Thoracic aorta (tissue), 2 donors: ENCODE measurements around the gene ST7. TPM values are rescaled to one million over a fixed set of nuclear protein-coding genes. Genes with fewer than 3 reads are reported as not detected.

Source experiments
- ATAC-seq: fragments of 150-250 bp; one replicate; pipeline ENCODE4 v1.8.0; 2017; ENCODE audit warnings: low read depth; ENCODE audit not compliant: insufficient number of reproducible peaks, low FRiP score
- DNase-seq: peaks from one replicate; pipeline ENCODE4 v3.0.0-alpha.2; 2020; ENCODE audit warnings: low spot score
- H3K27ac ChIP-seq, 2 donors: fragments of 200-600 bp; sonication (generic); 1 replicate in 1 of 2; 2 replicates in 1 of 2; pipeline ENCODE4 v1.5.1; 2016; ENCODE audit warnings: mild to moderate bottlenecking in 2 of 2, moderate library complexity in 2 of 2
- H3K27me3 ChIP-seq: fragments of 200-600 bp; sonication (generic); replicated peaks from 2 replicates; pipeline ENCODE4 v1.6.0; 2016; ENCODE audit warnings: mild to moderate bottlenecking; ENCODE audit not compliant: insufficient read depth
- H3K36me3 ChIP-seq: fragments of 200-600 bp; sonication (generic); one replicate; pipeline ENCODE4 v1.5.1; 2016
- H3K4me1 ChIP-seq, 2 donors: fragments of 200-600 bp; sonication (generic); 1 replicate in 1 of 2; 2 replicates in 1 of 2; pipeline versions ENCODE4 v1.5.1 to v1.6.0; 2016; ENCODE audit warnings: low read depth in 2 of 2, mild to moderate bottlenecking in 1 of 2; ENCODE audit not compliant: control insufficient read depth in 1 of 2
- H3K4me3 ChIP-seq: fragments of 200-600 bp; sonication (generic); 2 replicates; pipeline ENCODE4 v1.5.1; 2016; ENCODE audit warnings: mild to moderate bottlenecking
- H3K9me3 ChIP-seq: fragments of 200-600 bp; sonication (generic); 2 replicates; pipeline ENCODE4 v1.5.1; 2016
- total RNA-seq, 2 donors: library from RNA; depleted of rRNA; stranded (reverse); fragments of >200 nt; gene quantifications; one replicate each; pipeline versions ENCODE4 v1.1.0 to v1.2.3, GENCODE V29; 2016
- TF ChIP-seq, protein P1 (sequence below): fragments of 200-600 bp; sonication (generic); IDR thresholded peaks from one replicate; pipeline ENCODE4 v1.5.1; 2019; ENCODE audit warnings: antibody characterized with exemption

Gene ST7
- total RNA-seq, 2 donors from 2014 or later: 29.8 to 56.2 TPM

DNA sequence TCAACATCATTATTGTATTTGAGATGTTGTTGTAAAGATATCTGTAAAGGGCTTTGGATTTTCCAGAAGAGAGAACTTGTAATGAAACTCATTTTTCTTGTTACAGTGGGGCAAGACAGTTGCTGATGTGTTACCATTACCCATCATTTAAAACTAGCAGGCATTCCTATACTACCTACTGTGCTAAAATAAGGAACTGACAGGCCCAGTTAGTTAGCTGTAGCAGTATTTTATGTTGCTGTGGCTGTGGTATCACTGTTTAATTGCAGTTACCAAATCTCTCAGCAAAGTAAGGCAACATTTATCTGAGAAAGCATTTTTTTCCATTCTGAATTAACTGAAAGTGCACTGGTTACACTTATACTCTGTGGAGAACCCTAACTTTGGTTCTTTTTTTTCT is 9.9 kb downstream of the ST7 start:
- ATAC-seq (no peak), DNase-seq (no peak)
- H3K4me3 ChIP-seq: no peak overlapping the region
- H3K4me1 ChIP-seq: peaks cover 0 to under 1% of the 10 kb centered on the region in 2 donors
- H3K36me3 ChIP-seq: no peaks in the 10 kb centered on the region
- H3K9me3 ChIP-seq: no peaks in the 10 kb centered on the region
- H3K27me3 ChIP-seq: no peaks in the 10 kb centered on the region
- TF ChIP-seq, protein P1, sequence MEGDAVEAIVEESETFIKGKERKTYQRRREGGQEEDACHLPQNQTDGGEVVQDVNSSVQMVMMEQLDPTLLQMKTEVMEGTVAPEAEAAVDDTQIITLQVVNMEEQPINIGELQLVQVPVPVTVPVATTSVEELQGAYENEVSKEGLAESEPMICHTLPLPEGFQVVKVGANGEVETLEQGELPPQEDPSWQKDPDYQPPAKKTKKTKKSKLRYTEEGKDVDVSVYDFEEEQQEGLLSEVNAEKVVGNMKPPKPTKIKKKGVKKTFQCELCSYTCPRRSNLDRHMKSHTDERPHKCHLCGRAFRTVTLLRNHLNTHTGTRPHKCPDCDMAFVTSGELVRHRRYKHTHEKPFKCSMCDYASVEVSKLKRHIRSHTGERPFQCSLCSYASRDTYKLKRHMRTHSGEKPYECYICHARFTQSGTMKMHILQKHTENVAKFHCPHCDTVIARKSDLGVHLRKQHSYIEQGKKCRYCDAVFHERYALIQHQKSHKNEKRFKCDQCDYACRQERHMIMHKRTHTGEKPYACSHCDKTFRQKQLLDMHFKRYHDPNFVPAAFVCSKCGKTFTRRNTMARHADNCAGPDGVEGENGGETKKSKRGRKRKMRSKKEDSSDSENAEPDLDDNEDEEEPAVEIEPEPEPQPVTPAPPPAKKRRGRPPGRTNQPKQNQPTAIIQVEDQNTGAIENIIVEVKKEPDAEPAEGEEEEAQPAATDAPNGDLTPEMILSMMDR: no peak
- H3K27ac ChIP-seq: no peak overlapping the region

DNA sequence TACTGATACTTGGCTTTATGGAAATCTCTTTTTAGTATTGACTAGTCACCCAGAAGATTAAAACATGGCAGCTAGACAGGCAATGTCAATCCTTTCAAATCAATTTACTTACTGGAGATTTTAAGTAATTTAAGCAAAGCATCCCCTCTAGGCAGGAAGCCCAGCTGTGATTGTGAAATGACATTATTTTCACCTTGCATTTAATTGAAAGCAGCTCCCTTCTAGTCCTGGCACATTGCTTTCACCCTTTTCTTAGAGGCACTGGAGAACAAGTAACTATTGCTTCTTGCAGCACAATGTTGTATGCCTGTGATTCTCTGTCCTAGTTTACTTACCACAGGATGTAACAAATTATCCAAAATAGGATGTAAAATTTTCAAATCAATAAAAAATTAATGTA is 13.3 kb downstream of the ST7 start:
- no peaks in the 10 kb centered on the region for H3K36me3 ChIP-seq
- peaks cover 4 to 8% of the 10 kb centered on the region in 2 donors for H3K4me1 ChIP-seq
- H3K4me3 ChIP-seq: no peak overlapping the region
- H3K27ac ChIP-seq: no peak overlapping the region
- ATAC-seq (no peak), DNase-seq (no peak)
- TF ChIP-seq, protein P1: no peak
- H3K9me3 ChIP-seq: no peaks in the 10 kb centered on the region
- no peaks in the 10 kb centered on the region for H3K27me3 ChIP-seq

DNA sequence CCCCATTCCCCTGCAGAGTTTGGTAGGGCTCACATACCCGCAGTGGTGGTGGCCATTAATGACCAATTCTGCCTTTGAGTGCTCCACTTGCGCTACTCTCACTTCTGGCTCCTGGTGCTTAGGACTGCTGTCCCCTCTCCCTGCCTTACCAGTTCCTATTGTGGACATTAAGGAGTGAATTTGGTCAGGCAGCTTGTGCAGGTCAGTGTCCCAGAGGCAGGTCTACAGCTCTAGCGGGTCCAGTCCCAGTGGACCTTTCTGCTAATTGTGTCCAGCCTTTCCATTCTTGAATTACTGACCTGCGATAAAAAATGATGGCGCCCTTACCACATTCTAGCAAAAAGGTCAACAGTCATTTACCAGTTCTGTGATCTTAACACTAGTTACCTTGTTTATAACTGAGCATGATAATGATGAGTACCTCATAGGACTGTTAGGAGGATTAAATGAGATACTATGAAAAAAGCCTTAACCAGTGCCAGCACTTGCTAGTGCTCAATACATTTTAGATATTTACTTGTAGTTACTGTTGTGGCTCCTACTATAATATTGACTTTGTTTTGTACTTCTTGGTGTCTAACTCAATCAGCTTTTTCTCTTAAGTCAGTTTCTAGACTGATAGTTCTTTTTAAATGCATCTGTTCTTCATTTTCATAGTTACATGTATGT is 14.1 kb downstream of the ST7 start:
- Histone ChIP-seq H3K27ac (no peak overlapping the region), H3K27me3 (no peaks in the 10 kb centered on the region), H3K4me3 (no peak overlapping the region), H3K36me3 (no peaks in the 10 kb centered on the region), H3K9me3 (no peaks in the 10 kb centered on the region), H3K4me1 (peaks cover 4 to 8% of the 10 kb centered on the region in 2 donors)
- ATAC-seq (no peak), DNase-seq (no peak)
- TF ChIP-seq, protein P1: no peak

DNA sequence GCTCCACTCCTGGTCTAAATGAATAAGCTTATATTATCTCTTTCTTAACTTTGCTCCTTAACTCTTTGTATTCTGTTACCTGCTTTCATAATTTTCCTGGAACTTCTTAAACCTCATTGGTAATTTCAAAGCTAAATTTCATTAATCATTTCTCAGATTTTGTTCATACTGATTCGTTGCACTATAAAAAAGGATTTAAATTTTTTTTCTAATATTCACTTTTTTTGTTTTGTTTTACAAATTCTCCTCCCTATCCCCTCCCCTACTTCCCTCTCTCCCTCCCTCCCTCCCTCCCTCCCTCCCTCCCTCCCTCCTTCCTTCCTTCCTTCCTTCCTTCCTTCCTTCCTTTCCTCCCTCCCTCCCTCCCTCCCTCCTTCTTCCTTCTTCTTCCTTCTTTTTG is 14.7 kb downstream of the ST7 start:
- Histone ChIP-seq H3K9me3 (no peaks in the 10 kb centered on the region), H3K27ac (no peak overlapping the region), H3K4me1 (peaks cover 4 to 8% of the 10 kb centered on the region in 2 donors), H3K4me3 (no peak overlapping the region), H3K27me3 (no peaks in the 10 kb centered on the region), H3K36me3 (no peaks in the 10 kb centered on the region)
- ATAC-seq (no peak), DNase-seq (no peak)
- TF ChIP-seq, protein P1: no peak

DNA sequence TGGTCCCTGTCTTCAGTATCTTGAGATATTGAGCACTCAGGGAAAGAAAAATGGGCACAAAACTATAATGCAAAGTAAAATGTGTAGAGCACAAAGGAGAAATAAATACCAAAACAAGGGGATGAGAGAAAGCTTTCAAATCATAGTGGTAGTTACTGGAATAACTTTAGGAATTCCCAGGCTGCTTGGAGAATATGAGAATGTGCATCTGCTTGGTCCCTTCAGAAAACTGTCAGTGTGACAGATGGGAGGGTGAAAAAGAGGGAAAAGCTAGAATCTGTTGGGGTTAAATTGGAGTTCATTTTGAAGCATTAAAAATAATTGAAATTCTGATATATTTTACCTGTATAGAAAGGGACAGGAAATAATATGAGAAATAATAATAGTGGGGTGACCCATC is 15.3 kb downstream of the ST7 start:
- no peaks in the 10 kb centered on the region for H3K36me3 ChIP-seq
- H3K27ac ChIP-seq: no peak overlapping the region
- H3K4me1 ChIP-seq: peaks cover 4 to 8% of the 10 kb centered on the region in 2 donors
- no peaks in the 10 kb centered on the region for H3K27me3 ChIP-seq
- no peak overlapping the region for H3K4me3 ChIP-seq
- ATAC-seq (no peak), DNase-seq (no peak)
- no peaks in the 10 kb centered on the region for H3K9me3 ChIP-seq
- TF ChIP-seq, protein P1: no peak
